ENCODE data around the gene CNN1. TPM values are rescaled to one million over a fixed set of nuclear protein-coding genes. Genes with fewer than 3 reads are reported as not detected.
A peak's percentile ranks its signal among the peaks of the same experiment; 100 is the strongest.

CNN1 gene
- total and polyA plus RNA-seq, 2 of the 8 experiments (the other 6 are each of a cell fraction or from before 2014, with no cell fraction given), result 29.8 to 50.8 TPM

- Histone ChIP-seq H4K8ac (ENCODE audit: extremely low read depth, insufficient read depth, low read length) (peak overlapping the region; percentile 35; the same call in 1 of the 2 replicates), H2BK5ac (ENCODE audit: low read depth, low read length) (no peak overlapping the region), H3K23ac (ENCODE audit: insufficient read length) (no peak overlapping the region), H3K14ac (ENCODE audit: insufficient read length) (no peak overlapping the region), H2AK5ac (ENCODE audit: low read depth, low read length) (0 out of 2 replicates have a peak overlapping the region, but pooled peaks have one; percentile 32), H3K4me1 (replicated peaks in 1 of 4; ENCODE audit: control insufficient read depth in 3 of 4, insufficient read depth in 4 of 4, low read length in 3 of 4) (no peaks in the 10 kb centered on the region; a peak in 1 of 7 replicates), H2BK20ac (ENCODE audit: low read length) (no peak overlapping the region), H3K4ac (replicated peaks; ENCODE audit: insufficient read length, low read depth, low read length) (no peak overlapping the region), H3K9ac (replicated peaks in 1 of 4; ENCODE audit: extremely low read depth in 1 of 4, low read depth in 3 of 4, low read length in 3 of 4) (no peak overlapping the region), H3K9me3 (ENCODE audit: insufficient read depth in 2 of 2, low read depth in 1 of 2, low read length in 1 of 2) (no peaks in the 10 kb centered on the region), H3K27ac (ENCODE audit: low read depth, low read length) (no peak overlapping the region), H3K79me1 (ENCODE audit: low read depth, low read length) (no peaks in the 10 kb centered on the region; the same call in none of the 2 replicates), H2BK12ac (ENCODE audit: low read depth, low read length) (peak overlapping the region; percentile 2; the same call in 1 of the 2 replicates), H3K56ac (replicated peaks; ENCODE audit: insufficient read length, low read depth, low read length) (no peak overlapping the region), H3K36me3 (ENCODE audit: control insufficient read depth in 2 of 4, insufficient read depth in 4 of 4, low read length in 3 of 4) (peaks cover 0 to 7% (median 0%) of the 10 kb centered on the region in 4 experiments; a peak in 2 of 8 replicates), H3K18ac (ENCODE audit: extremely low read depth, low read length) (no peak overlapping the region), H3K79me2 (ENCODE audit: control insufficient read depth in 1 of 2, insufficient read depth in 2 of 2, low read length in 2 of 2) (peaks cover 4 to 33% of the 10 kb centered on the region in 2 experiments; a peak in 3 of 4 replicates), H3K23me2 (ENCODE audit: low read depth, low read length) (no peaks in the 10 kb centered on the region; the same call in 1 of the 2 replicates), H4K20me1 (replicated peaks in 1 of 2; ENCODE audit: control insufficient read depth in 1 of 2, insufficient read depth in 2 of 2, low read length in 2 of 2) (no peaks in the 10 kb centered on the region), H4K5ac (ENCODE audit: insufficient read length, low read depth, low read length) (no peak overlapping the region), H4K91ac (replicated peaks; ENCODE audit: insufficient read length, low read length) (no peak overlapping the region), H3K4me3 (ENCODE audit: extremely low read depth in 1 of 4, insufficient read depth in 2 of 4, low read depth in 3 of 4, low read length in 4 of 4) (no peak overlapping the region), H3K4me2 (ENCODE audit: insufficient read depth in 1 of 2, low read depth in 2 of 2, low read length in 2 of 2) (no peak overlapping the region), H2BK120ac (replicated peaks; ENCODE audit: low read depth, low read length) (no peak overlapping the region), H2BK15ac (ENCODE audit: low read length) (peak overlapping the region; percentile 6; the same call in 1 of the 2 replicates), H3K27me3 (replicated peaks in 1 of 4; ENCODE audit: control insufficient read depth in 3 of 4, extremely low read depth in 1 of 4, insufficient read depth in 3 of 4, low read length in 3 of 4) (no peaks in the 10 kb centered on the region), H2AFZ (ENCODE audit: low read length) (no peak overlapping the region)
- ChIA-PET CTCF (ENCODE audit: partially characterized antibody) (no interaction called here), POLR2A (ENCODE audit: partially characterized antibody) (interaction anchor here (0.6 kb wide), 1 partner anchor 386 kb away, joined by 3 read pairs; no protein-coding TSS in a partner anchor)
- no peak for FAIRE-seq
- DNase-seq (ENCODE audit: low read depth in 1 of 2, low spot score in 2 of 2), result no peak
- 89% methylated on average over 10 of the region's 10 CpGs; no CpG with 5 or more reads in 1 of the 2 experiments for WGBS, 2 experiments (ENCODE audit: extremely low coverage in 1 of 2, insufficient coverage in 1 of 2, insufficient read length in 1 of 2, insufficient replicate concordance in 2 of 2, low coverage in 1 of 2, low lambda C conversion rate in 2 of 2, missing lambda C conversion rate in 1 of 2)
- no peak for TF ChIP-seq CTCF (IDR thresholded peaks at IDR 0.05; ENCODE audit: control extremely low read depth in 1 of 3, insufficient read depth in 1 of 3, low read depth in 1 of 3, low read length in 3 of 3)
- no peak for TF ChIP-seq NRF1 (IDR thresholded peaks at IDR 0.05; ENCODE audit: low read depth, low read length)
- TF ChIP-seq RFX5 (IDR thresholded peaks at IDR 0.05; ENCODE audit: borderline replicate concordance, low read depth, low read length), result no peak
- TF ChIP-seq GABPA (IDR thresholded peaks at IDR 0.05; ENCODE audit: borderline replicate concordance, insufficient read depth, low read length), result no peak
- no peak for TF ChIP-seq POLR2A (IDR thresholded peaks at IDR 0.05; ENCODE audit: control extremely low read depth in 1 of 2, low read depth in 2 of 2, low read length in 2 of 2)
- no peak for TF ChIP-seq SP1 (IDR thresholded peaks at IDR 0.05; ENCODE audit: low read depth, low read length)
- no peak for TF ChIP-seq POU5F1 (IDR thresholded peaks at IDR 0.05; ENCODE audit: low read depth, low read length)
- no peak for TF ChIP-seq YY1 (IDR thresholded peaks at IDR 0.05; ENCODE audit: low read depth, low read length)
- no peak for TF ChIP-seq SUZ12 (IDR thresholded peaks at IDR 0.05; ENCODE audit: low read length)
- TF ChIP-seq CREB1 (IDR thresholded peaks at IDR 0.05), result no peak
- TF ChIP-seq SP4 (IDR thresholded peaks at IDR 0.05; ENCODE audit: low read length), result no peak
- no peak for TF ChIP-seq KDM4A (IDR thresholded peaks at IDR 0.05; ENCODE audit: low read depth, low read length, severe bottlenecking)
- no peak for TF ChIP-seq TAF1 (IDR thresholded peaks at IDR 0.05; ENCODE audit: low read depth, low read length)
Observed at GRCh38 chr19:11596156-11596555, 57.5 kb downstream of the CNN1 start.
